HCT116 (cell line): Measurements from ENCODE around the gene HEPN1.

Source experiments
- ATF3 ChIP-seq: IDR thresholded peaks from 2 replicates; pipeline ENCODE4 v1.6.1; 2012
- CTCF ChIP-seq, 3 experiments: fragments of 200-600 bp in 1 of 3; sonication (generic) in 1 of 3; IDR thresholded peaks in 2 of 3; conservative IDR thresholded peaks in 1 of 3; 2 replicates each; pipeline ENCODE4 v1.5.1; 2012 to 2017; ENCODE audit warnings: low read depth in 2 of 3, low read length in 2 of 3, antibody characterized with exemption in 1 of 3, borderline replicate concordance in 1 of 3, control low read depth in 1 of 3, mild to moderate bottlenecking in 1 of 3, mixed read lengths in 1 of 3, mixed run types in 1 of 3, moderate library complexity in 1 of 3; ENCODE audit not compliant: insufficient read depth in 1 of 3
- EZH2 ChIP-seq: fragments of 200-600 bp; sonication (generic); IDR thresholded peaks from 2 replicates; pipeline ENCODE4 v1.6.1; 2017; ENCODE audit warnings: antibody characterized with exemption, mixed run types
- JUND ChIP-seq: IDR thresholded peaks from 2 replicates; pipeline ENCODE4 v1.6.1; 2012
- MAX ChIP-seq: IDR thresholded peaks from 2 replicates; pipeline ENCODE4 v1.6.1; 2012
- POLR2A ChIP-seq: IDR thresholded peaks from 2 replicates; pipeline ENCODE4 v1.7.0; 2011; ENCODE audit warnings: borderline replicate concordance; ENCODE audit not compliant: insufficient read depth, insufficient read length; ENCODE audit errors: extremely low read depth
- POLR2AphosphoS5 ChIP-seq: IDR thresholded peaks from 2 replicates; pipeline ENCODE4 v1.6.1; 2011; ENCODE audit warnings: mild to moderate bottlenecking, low read depth, low read length, moderate library complexity
- RAD21 ChIP-seq: IDR thresholded peaks from 2 replicates; pipeline ENCODE4 v1.6.1; 2012; ENCODE audit warnings: low read depth, mild to moderate bottlenecking
- REST ChIP-seq: IDR thresholded peaks from 2 replicates; pipeline ENCODE4 v1.6.1; 2012; ENCODE audit warnings: low read depth
- SIN3A ChIP-seq: IDR thresholded peaks from 2 replicates; pipeline ENCODE4 v1.6.1; 2012; ENCODE audit warnings: low read depth
- SP1 ChIP-seq: IDR thresholded peaks from 2 replicates; pipeline ENCODE4 v1.6.1; 2012; ENCODE audit warnings: low read depth
- TCF7L2 ChIP-seq: IDR thresholded peaks from 2 replicates; pipeline ENCODE4 v1.7.0; 2011; ENCODE audit warnings: borderline replicate concordance, inconsistent platforms; ENCODE audit not compliant: insufficient read depth, insufficient read length; ENCODE audit errors: extremely low read depth

- TF ChIP-seq CTCF (IDR thresholded peaks at IDR 0.05 in 2 of 3, conservative IDR thresholded peaks at IDR 0.05 in 1 of 3; ENCODE audit: borderline replicate concordance in 1 of 3, insufficient read depth in 1 of 3, low read depth in 2 of 3, low read length in 2 of 3) (no peak), SIN3A (no peak), POLR2AphosphoS5 (no peak), POLR2A (no peak), JUND (no peak), RAD21 (no peak), ATF3 (no peak), REST (no peak), SP1 (no peak), EZH2 (no peak), MAX (no peak), TCF7L2 (no peak)
Measured at GRCh38 chr11:124930799-124931198, 11.7 kb downstream of the HEPN1 start.
